HepG2 (cell line): Measurements from ENCODE around the gene YY1AP1. TPM values are rescaled to one million over a fixed set of nuclear protein-coding genes. Genes with fewer than 3 reads are reported as not detected.
A peak's percentile ranks its signal among the peaks of the same experiment; 100 is the strongest.
"Not testable (repeated sequence)": the region's sequence is repeated elsewhere in the genome, so short reads cannot be mapped to it uniquely, and the experiment has no call there.

Experiments used
- ATAC-seq: fragments of 200-7000 bp; cut with Tn5 transposase; 3 replicates; pipeline ENCODE4 v1.9.1; 2020; ENCODE audit warnings: mild to moderate bottlenecking, moderate library complexity
- BruUV-seq: library from RNA; stranded (reverse); fragments of 400-500 nt; replicated peaks from 2 replicates; lab custom pipeline; 2021; lab: Mats Ljungman, UMichigan
- CTCF ChIA-PET: fragments of 300-600 bp; formaldehyde crosslinking; extraction: SDS; loops from one replicate; lab custom pipeline; 2021; ENCODE audit warnings: low total read pairs, inconsistent platforms, low intra/inter-chr PET ratio; lab: Yijun Ruan, JAX
- POLR2A ChIA-PET: fragments of 350-600 bp; sonication (Branson Sonifier 250); formaldehyde crosslinking; loops from one replicate; lab custom pipeline; 2020; ENCODE audit warnings: antibody characterized with exemption, inconsistent platforms; lab: Yijun Ruan, JAX
- DNase-seq: peaks from one replicate; pipeline ENCODE4 v3.0.0-alpha.2; 2015; ENCODE audit warnings: low spot score
- FAIRE-seq: peaks from 3 replicates; lab custom pipeline; 2011; peaks lifted over from hg19 to GRCh38; lab: Jason Lieb, UNC
- H2AFZ ChIP-seq: one replicate; pipeline ENCODE4 v1.6.1; 2011; ENCODE audit warnings: low read length, inconsistent platforms
- H3K27ac ChIP-seq: fragments of 300-600 bp; 3 replicates; pipeline ENCODE4 v1.8.0; 2011; ENCODE audit warnings: mixed run types, mild to moderate bottlenecking, mixed read lengths, low read length, inconsistent platforms; ENCODE audit not compliant: insufficient read depth; ENCODE audit errors: extremely low read length
- H3K27me3 ChIP-seq, 2 experiments: fragments of 200-600 bp in 1 of 2; 2 replicates in 1 of 2; 3 replicates in 1 of 2; pipeline versions ENCODE4 v1.6.0 to v1.8.0; 2011; ENCODE audit warnings: low read length in 2 of 2, mild to moderate bottlenecking in 2 of 2, moderate library complexity in 2 of 2, inconsistent platforms in 1 of 2; ENCODE audit not compliant: insufficient read depth in 2 of 2, control insufficient read depth in 1 of 2
- H3K36me3 ChIP-seq, 2 experiments: fragments of 200-600 bp in 1 of 2; replicated peaks in 1 of 2; 2 replicates in 1 of 2; 3 replicates in 1 of 2; pipeline versions ENCODE4 v1.5.1 to v1.8.0; 2011; ENCODE audit warnings: low read length in 2 of 2, inconsistent platforms in 1 of 2; ENCODE audit not compliant: insufficient read depth in 2 of 2, control insufficient read depth in 1 of 2
- H3K4me1 ChIP-seq: 2 replicates; pipeline ENCODE4 v1.5.1; 2012; ENCODE audit warnings: low read length, inconsistent platforms; ENCODE audit not compliant: insufficient read depth
- H3K4me2 ChIP-seq: 2 replicates; pipeline ENCODE4 v1.6.0; 2011; ENCODE audit warnings: low read depth, low read length, inconsistent platforms
- H3K4me3 ChIP-seq, 3 experiments: fragments of 200-600 bp in 1 of 3; sonication (generic), shearing (Covaris generic) in 1 of 3; replicated peaks in 1 of 3; 2 replicates each; pipeline ENCODE4 v1.5.1; 2011 to 2016; ENCODE audit warnings: low read length in 3 of 3, inconsistent platforms in 2 of 3, low read depth in 2 of 3, mild to moderate bottlenecking in 2 of 3, control low read depth in 1 of 3, mixed read lengths in 1 of 3; ENCODE audit not compliant: insufficient read depth in 1 of 3
- H3K79me2 ChIP-seq: one replicate; pipeline ENCODE4 v1.6.1; 2011; ENCODE audit warnings: low read length, inconsistent platforms; ENCODE audit not compliant: insufficient read depth
- H3K9ac ChIP-seq: 2 replicates; pipeline ENCODE4 v1.6.0; 2011; ENCODE audit warnings: mild to moderate bottlenecking, low read depth, low read length, inconsistent platforms; ENCODE audit not compliant: insufficient read depth
- H3K9me3 ChIP-seq: 2 replicates; pipeline ENCODE4 v1.5.1; 2012; ENCODE audit warnings: mild to moderate bottlenecking, low read length
- H4K20me1 ChIP-seq: 2 replicates; pipeline ENCODE4 v1.6.0; 2011; ENCODE audit warnings: inconsistent platforms, mild to moderate bottlenecking, low read length, moderate library complexity; ENCODE audit not compliant: insufficient read depth
- GPN1 ChIP-seq: sonication (generic); formaldehyde crosslinking; IDR thresholded peaks from 2 replicates; pipeline ENCODE4 v1.5.1; 2020; ENCODE audit warnings: missing genetic modification reagents, borderline replicate concordance
- HHEX ChIP-seq: IDR thresholded peaks from 2 replicates; pipeline ENCODE4 v1.6.1; 2016; ENCODE audit warnings: control low read depth
- JUND ChIP-seq: sonication (generic); formaldehyde crosslinking; IDR thresholded peaks from 2 replicates; pipeline ENCODE4 v1.8.0; 2022; ENCODE audit warnings: mild to moderate bottlenecking, missing genetic modification reagents
- PAWR ChIP-seq: sonication (generic); formaldehyde crosslinking; IDR thresholded peaks from 2 replicates; pipeline ENCODE4 v1.4.0; 2020; ENCODE audit warnings: missing genetic modification reagents, mild to moderate bottlenecking, borderline replicate concordance
- ZNF121 ChIP-seq: sonication (generic); formaldehyde crosslinking; IDR thresholded peaks from 2 replicates; pipeline ENCODE4 v1.5.0; 2020; ENCODE audit warnings: mild to moderate bottlenecking, missing genetic modification reagents
- ZNF207 ChIP-seq: fragments of 450-650 bp; IDR thresholded peaks from 2 replicates; pipeline ENCODE4 v1.6.1; 2016; ENCODE audit warnings: antibody characterized with exemption, borderline replicate concordance
- ZNF264 ChIP-seq: sonication (generic); formaldehyde crosslinking; IDR thresholded peaks from 2 replicates; pipeline ENCODE4 v1.4.0; 2020; ENCODE audit warnings: missing genetic modification reagents
- ZNF451 ChIP-seq: sonication (generic); formaldehyde crosslinking; IDR thresholded peaks from 2 replicates; pipeline ENCODE4 v1.5.0; 2020; ENCODE audit warnings: mild to moderate bottlenecking, missing genetic modification reagents
- ZNF747 ChIP-seq: sonication (generic); formaldehyde crosslinking; IDR thresholded peaks from 2 replicates; pipeline ENCODE4 v1.8.1; 2023; ENCODE audit warnings: missing genetic modification reagents, mild to moderate bottlenecking, borderline replicate concordance
- ZNF776 ChIP-seq: sonication (generic); formaldehyde crosslinking; IDR thresholded peaks from 2 replicates; pipeline ENCODE4 v1.4.0; 2020; ENCODE audit warnings: mild to moderate bottlenecking, missing genetic modification reagents
- WGBS: methylation state at CpG from one replicate; pipeline ENCODE4 v1.1.6; 2017; ENCODE audit warnings: low lambda C conversion rate; 5-methylcytosine and 5-hydroxymethylcytosine counted together
- in situ Hi-C: cut with HindIII; loops from 2 replicates; pipeline ENCODE4 v1.10.0; 2017; ENCODE audit warnings: low pct_unique_long_range_greater_than_20kb; ENCODE audit not compliant: extremely low pct_ligation_motif_present
- intact Hi-C: fragments of 100-400 bp; cut with micrococcal nuclease; formaldehyde crosslinking; loops from one replicate; pipeline ENCODE4 v1.10.0; 2022; ENCODE audit not compliant: unreplicated experiment
- polyA plus RNA-seq, 8 experiments: library from polyadenylated mRNA; depleted of rRNA in 3 of 8; stranded (reverse) in 7 of 8; unstranded in 1 of 8; fragments of >200 nt; fragmentation: Illumina TruSeq in 4 of 8; extraction: Trizol in 4 of 8; gene quantifications; 2 replicates each; pipeline versions ENCODE4 v1.2.1 to v1.2.3, GENCODE V29; 2011 to 2016; ENCODE audit warnings: low read depth in 4 of 8, missing spikeins in 1 of 8, mixed read lengths in 1 of 8; ENCODE audit not compliant: insufficient read depth in 1 of 8
- total RNA-seq, 5 experiments: library from RNA; depleted of rRNA; stranded (reverse); fragments of >200 nt; fragmentation: Illumina TruSeq; extraction: Trizol; gene quantifications; 2 replicates each; pipeline ENCODE4 v1.2.3, GENCODE V29; 2016; ENCODE audit warnings: low read depth in 1 of 5
- TF ChIP-seq, protein P1 (sequence below): sonication (generic); formaldehyde crosslinking; IDR thresholded peaks from 2 replicates; pipeline ENCODE4 v1.4.0; 2020; ENCODE audit warnings: missing genetic modification reagents
- TF ChIP-seq, protein P2 (sequence below), 2 experiments: sonication (generic) in 1 of 2; formaldehyde crosslinking in 1 of 2; IDR thresholded peaks; 2 replicates each; pipeline versions ENCODE4 v1.4.0 to v1.6.1; 2018 to 2020; ENCODE audit warnings: missing genetic modification reagents in 2 of 2, borderline replicate concordance in 1 of 2, low read depth in 1 of 2, mild to moderate bottlenecking in 1 of 2, missing biosample characterization in 1 of 2

The YY1AP1 gene
- total and polyA plus RNA-seq, 2 of the 13 experiments (the other 11 are each of a cell fraction or from before 2014, with no cell fraction given), result 28.5 to 69.4 TPM

GRCh38 chr1:155715056-155715455 lies 26.5 kb upstream of the YY1AP1 start:
- DNase-seq, H3K4me2 ChIP-seq, BruUV-seq, CTCF ChIA-PET, FAIRE-seq, in situ Hi-C loops, H3K4me3 ChIP-seq, H2AFZ ChIP-seq, H3K9ac ChIP-seq, H3K27ac ChIP-seq, H4K20me1 ChIP-seq, ATAC-seq, H3K9me3 ChIP-seq, H3K79me2 ChIP-seq, POLR2A ChIA-PET, H3K27me3 ChIP-seq, H3K4me1 ChIP-seq, intact Hi-C loops: not testable (repeated sequence)
- WGBS, result 98% methylated on average over 3 of the region's 3 CpGs
- H3K36me3 ChIP-seq, result peaks cover 3 to 42% of the 10 kb centered on the region in 2 experiments; a peak in 4 of 5 replicates
- TF ChIP-seq ZNF121 (CRISPR knock-in tag), result 0 out of 2 replicates have a peak, but pooled peaks have one; percentile 31

GRCh38 chr1:155713075-155713474 lies 24.5 kb upstream of the YY1AP1 start:
- Histone ChIP-seq H3K27me3 (no peaks in the 10 kb centered on the region), H3K4me1 (no peaks in the 10 kb centered on the region), H3K9me3 (no peaks in the 10 kb centered on the region), H3K4me2 (no peak overlapping the region), H3K9ac (no peak overlapping the region), H4K20me1 (no peaks in the 10 kb centered on the region), H3K36me3 (peaks cover 3 to 40% of the 10 kb centered on the region in 2 experiments; a peak in 4 of 5 replicates), H2AFZ (no peak overlapping the region), H3K4me3 (no peak overlapping the region), H3K79me2 (peaks cover 7% of the 10 kb centered on the region), H3K27ac (no peak overlapping the region)
- DNase-seq, result no peak
- intact Hi-C loops (no loop called here), in situ Hi-C loops (no loop called here)
- ChIA-PET POLR2A (interaction anchor here (0.6 kb wide), 1 partner anchor 353 kb away, joined by 3 read pairs; no protein-coding TSS in a partner anchor), CTCF (no interaction called here)
- no TSS peak for BruUV-seq
- FAIRE-seq, result no peak
- no peak for ATAC-seq
- 95% methylated on average over 2 of the region's 2 CpGs for WGBS
- TF ChIP-seq ZNF747 (no peak), GPN1 (CRISPR knock-in tag) (no peak), ZNF451 (no peak), JUND (CRISPR knock-in tag) (no peak), PAWR (CRISPR knock-in tag) (no peak), HHEX (CRISPR knock-in tag) (no peak), ZNF207 (no peak), ZNF776 (CRISPR knock-in tag) (no peak), ZNF264 (CRISPR knock-in tag) (no peak)
- TF ChIP-seq, protein P1, sequence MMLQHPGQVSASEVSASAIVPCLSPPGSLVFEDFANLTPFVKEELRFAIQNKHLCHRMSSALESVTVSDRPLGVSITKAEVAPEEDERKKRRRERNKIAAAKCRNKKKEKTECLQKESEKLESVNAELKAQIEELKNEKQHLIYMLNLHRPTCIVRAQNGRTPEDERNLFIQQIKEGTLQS (CRISPR knock-in tag), result no peak
- TF ChIP-seq, protein P2, sequence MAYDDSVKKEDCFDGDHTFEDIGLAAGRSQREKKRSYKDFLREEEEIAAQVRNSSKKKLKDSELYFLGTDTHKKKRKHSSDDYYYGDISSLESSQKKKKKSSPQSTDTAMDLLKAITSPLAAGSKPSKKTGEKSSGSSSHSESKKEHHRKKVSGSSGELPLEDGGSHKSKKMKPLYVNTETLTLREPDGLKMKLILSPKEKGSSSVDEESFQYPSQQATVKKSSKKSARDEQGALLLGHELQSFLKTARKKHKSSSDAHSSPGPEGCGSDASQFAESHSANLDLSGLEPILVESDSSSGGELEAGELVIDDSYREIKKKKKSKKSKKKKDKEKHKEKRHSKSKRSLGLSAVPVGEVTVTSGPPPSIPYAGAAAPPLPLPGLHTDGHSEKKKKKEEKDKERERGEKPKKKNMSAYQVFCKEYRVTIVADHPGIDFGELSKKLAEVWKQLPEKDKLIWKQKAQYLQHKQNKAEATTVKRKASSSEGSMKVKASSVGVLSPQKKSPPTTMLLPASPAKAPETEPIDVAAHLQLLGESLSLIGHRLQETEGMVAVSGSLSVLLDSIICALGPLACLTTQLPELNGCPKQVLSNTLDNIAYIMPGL (CRISPR knock-in tag; IDR thresholded peaks at IDR 0.05; ENCODE audit: borderline replicate concordance in 1 of 2, low read depth in 1 of 2), result no peak
